Vagina (tissue), 2 donors: ENCODE measurements around the gene CNTN5.

Experiments used
- POLR2A ChIP-seq, 2 donors: fragments of 450-650 bp; IDR thresholded peaks; one replicate each; pipeline ENCODE4 v1.6.1; 2017; ENCODE audit warnings: antibody characterized with exemption in 2 of 2, mild to moderate bottlenecking in 2 of 2, moderate library complexity in 2 of 2
- POLR2AphosphoS5 ChIP-seq, 2 donors: sonication (generic); formaldehyde crosslinking; IDR thresholded peaks; one replicate each; pipeline ENCODE4 v1.9.0; 2017; ENCODE audit warnings: antibody characterized with exemption in 2 of 2, mild to moderate bottlenecking in 2 of 2, low read depth in 1 of 2; ENCODE audit not compliant: insufficient read depth in 1 of 2
- TF ChIP-seq, protein P1 (sequence below), 3 experiments: fragments of 450-650 bp in 2 of 3; fragments of 200-600 bp in 1 of 3; sonication (generic) in 1 of 3; IDR thresholded peaks; one replicate each; pipeline ENCODE4 v1.5.1; 2017 to 2019; ENCODE audit warnings: antibody characterized with exemption in 3 of 3, mild to moderate bottlenecking in 2 of 3, moderate library complexity in 2 of 3

- TF ChIP-seq, protein P1, sequence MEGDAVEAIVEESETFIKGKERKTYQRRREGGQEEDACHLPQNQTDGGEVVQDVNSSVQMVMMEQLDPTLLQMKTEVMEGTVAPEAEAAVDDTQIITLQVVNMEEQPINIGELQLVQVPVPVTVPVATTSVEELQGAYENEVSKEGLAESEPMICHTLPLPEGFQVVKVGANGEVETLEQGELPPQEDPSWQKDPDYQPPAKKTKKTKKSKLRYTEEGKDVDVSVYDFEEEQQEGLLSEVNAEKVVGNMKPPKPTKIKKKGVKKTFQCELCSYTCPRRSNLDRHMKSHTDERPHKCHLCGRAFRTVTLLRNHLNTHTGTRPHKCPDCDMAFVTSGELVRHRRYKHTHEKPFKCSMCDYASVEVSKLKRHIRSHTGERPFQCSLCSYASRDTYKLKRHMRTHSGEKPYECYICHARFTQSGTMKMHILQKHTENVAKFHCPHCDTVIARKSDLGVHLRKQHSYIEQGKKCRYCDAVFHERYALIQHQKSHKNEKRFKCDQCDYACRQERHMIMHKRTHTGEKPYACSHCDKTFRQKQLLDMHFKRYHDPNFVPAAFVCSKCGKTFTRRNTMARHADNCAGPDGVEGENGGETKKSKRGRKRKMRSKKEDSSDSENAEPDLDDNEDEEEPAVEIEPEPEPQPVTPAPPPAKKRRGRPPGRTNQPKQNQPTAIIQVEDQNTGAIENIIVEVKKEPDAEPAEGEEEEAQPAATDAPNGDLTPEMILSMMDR (IDR thresholded peaks at IDR 0.05) = no peak
- no peak for TF ChIP-seq POLR2A (IDR thresholded peaks at IDR 0.05)
- TF ChIP-seq POLR2AphosphoS5 (IDR thresholded peaks at IDR 0.05; ENCODE audit: insufficient read depth in 1 of 2, low read depth in 1 of 2) = no peak
These were observed 612.2 kb downstream of the CNTN5 start for GRCh38 chr11:99632969-99633368.
